ENCODE results near the gene C1GALT1C1.

GRCh38 chrX:120647127-120647526 lies 17.3 kb upstream of the C1GALT1C1 start:
- no peak for TF ChIP-seq CTCF (IDR thresholded peaks at IDR 0.05; ENCODE audit: insufficient read depth, low read length, poor library complexity, severe bottlenecking)
- TF ChIP-seq EZH2phosphoT487 (conservative IDR thresholded peaks at IDR 0.05; ENCODE audit: low read length) = no peak
